Chondrocyte (in vitro differentiated cells): ENCODE data around the gene RAB7B. TPM values are rescaled to one million over a fixed set of nuclear protein-coding genes. Genes with fewer than 3 reads are reported as not detected.

ENCODE experiments used
- DNase-seq: peaks from one replicate; pipeline ENCODE4 v3.0.0; 2021; ENCODE audit warnings: mixed read lengths, low spot score
- H3K27ac Mint-ChIP-seq: one replicate; pipeline ENCODE4 v1.8.0; 2021; ENCODE audit warnings: mild to moderate bottlenecking, moderate library complexity, mixed read lengths; ENCODE audit not compliant: unreplicated experiment
- H3K27me3 Mint-ChIP-seq: 2 replicates; pipeline ENCODE4 v1.8.0; 2021; ENCODE audit warnings: low read depth, mixed read lengths
- H3K36me3 Mint-ChIP-seq: 2 replicates; pipeline ENCODE4 v1.8.0; 2021; ENCODE audit warnings: low read depth, mixed read lengths
- H3K4me1 Mint-ChIP-seq: 2 replicates; pipeline ENCODE4 v1.8.0; 2021; ENCODE audit warnings: low read depth, mild to moderate bottlenecking, mixed read lengths
- H3K4me3 Mint-ChIP-seq: one replicate; pipeline ENCODE4 v1.8.0; 2021; ENCODE audit warnings: mild to moderate bottlenecking, moderate library complexity, mixed read lengths; ENCODE audit not compliant: unreplicated experiment
- H3K9me3 Mint-ChIP-seq: 2 replicates; pipeline ENCODE4 v1.8.0; 2021; ENCODE audit warnings: low read depth, mixed read lengths
- total RNA-seq: library from RNA; stranded (reverse); gene quantifications from 3 replicates; pipeline ENCODE4 v1.2.1, GENCODE V29; 2021
- TF ChIP-seq, protein P1 (sequence below): fragments of 200-600 bp; sonication (generic); IDR thresholded peaks from 2 replicates; pipeline ENCODE4 v1.5.0; 2021; ENCODE audit warnings: antibody characterized with exemption, mild to moderate bottlenecking, moderate library complexity

RAB7B gene
- total RNA-seq, 1 donor from 2014 or later, result 4.5 TPM

DNA sequence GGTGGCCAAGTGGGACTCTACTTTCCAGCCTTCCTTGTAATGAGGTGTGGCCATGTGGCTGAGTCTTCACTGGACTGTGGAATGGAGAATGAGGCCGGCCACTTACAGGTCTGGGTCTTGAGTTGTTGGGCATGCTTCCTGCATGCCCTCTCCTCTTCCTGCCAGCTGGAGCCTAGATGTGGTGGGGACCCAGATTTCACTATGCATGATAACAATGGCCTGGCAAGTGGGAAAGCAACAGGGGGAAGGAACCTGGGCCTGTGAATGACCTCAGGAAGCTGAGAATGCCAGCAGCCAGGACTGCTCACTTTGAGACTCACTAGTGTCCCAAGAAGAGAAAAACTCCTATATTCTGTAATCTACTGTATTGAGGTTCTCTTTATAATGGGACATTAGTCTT is 51.4 kb downstream of the RAB7B start:
- Mint-ChIP-seq H3K36me3 (no peaks in the 10 kb centered on the region), H3K27me3 (peaks cover 28% of the 10 kb centered on the region), H3K27ac (no peak overlapping the region), H3K4me3 (no peak overlapping the region), H3K4me1 (no peaks in the 10 kb centered on the region), H3K9me3 (no peaks in the 10 kb centered on the region)
- TF ChIP-seq, protein P1, sequence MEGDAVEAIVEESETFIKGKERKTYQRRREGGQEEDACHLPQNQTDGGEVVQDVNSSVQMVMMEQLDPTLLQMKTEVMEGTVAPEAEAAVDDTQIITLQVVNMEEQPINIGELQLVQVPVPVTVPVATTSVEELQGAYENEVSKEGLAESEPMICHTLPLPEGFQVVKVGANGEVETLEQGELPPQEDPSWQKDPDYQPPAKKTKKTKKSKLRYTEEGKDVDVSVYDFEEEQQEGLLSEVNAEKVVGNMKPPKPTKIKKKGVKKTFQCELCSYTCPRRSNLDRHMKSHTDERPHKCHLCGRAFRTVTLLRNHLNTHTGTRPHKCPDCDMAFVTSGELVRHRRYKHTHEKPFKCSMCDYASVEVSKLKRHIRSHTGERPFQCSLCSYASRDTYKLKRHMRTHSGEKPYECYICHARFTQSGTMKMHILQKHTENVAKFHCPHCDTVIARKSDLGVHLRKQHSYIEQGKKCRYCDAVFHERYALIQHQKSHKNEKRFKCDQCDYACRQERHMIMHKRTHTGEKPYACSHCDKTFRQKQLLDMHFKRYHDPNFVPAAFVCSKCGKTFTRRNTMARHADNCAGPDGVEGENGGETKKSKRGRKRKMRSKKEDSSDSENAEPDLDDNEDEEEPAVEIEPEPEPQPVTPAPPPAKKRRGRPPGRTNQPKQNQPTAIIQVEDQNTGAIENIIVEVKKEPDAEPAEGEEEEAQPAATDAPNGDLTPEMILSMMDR, result no peak
- DNase-seq, result no peak

DNA sequence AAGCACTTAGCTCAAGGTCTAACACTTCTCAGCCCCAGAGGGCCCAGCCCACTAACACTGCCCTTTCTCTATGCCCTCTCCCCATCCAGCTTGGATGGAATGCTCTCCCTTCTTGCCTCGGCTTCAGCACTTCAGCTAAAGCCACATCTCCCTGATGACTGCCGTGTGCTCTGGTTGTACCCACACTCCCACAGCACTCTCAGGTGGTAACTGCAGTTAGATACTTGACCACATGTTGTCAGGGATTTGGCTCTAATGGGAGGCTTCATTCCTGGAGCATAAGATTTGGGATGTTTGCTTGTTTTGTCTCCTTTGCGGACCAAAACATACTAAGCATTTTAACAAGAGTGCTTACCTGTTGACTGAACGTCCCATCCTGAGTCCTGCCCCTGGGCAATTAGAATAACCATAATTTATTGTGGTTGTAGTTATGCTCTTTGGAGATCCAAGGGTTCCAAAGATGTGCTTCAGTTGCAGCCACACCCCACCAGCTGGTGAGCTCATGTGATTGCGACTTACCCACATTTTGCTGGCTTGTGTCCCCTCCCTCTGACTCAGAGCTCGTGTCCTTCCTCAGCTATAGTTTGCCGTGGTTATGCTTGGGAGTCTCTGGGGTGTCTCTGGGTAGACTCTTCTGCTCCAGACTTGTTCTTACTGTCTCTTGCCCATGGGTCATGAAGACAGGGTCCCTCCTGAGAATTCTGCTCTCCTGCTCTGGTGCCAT is 52.2 kb downstream of the RAB7B start:
- no peaks in the 10 kb centered on the region for H3K36me3 Mint-ChIP-seq
- TF ChIP-seq, protein P1, result no peak
- no peaks in the 10 kb centered on the region for H3K9me3 Mint-ChIP-seq
- H3K4me3 Mint-ChIP-seq, result no peak overlapping the region
- H3K4me1 Mint-ChIP-seq, result no peaks in the 10 kb centered on the region
- no peak for DNase-seq
- H3K27ac Mint-ChIP-seq, result no peak overlapping the region
- peaks cover 31% of the 10 kb centered on the region for H3K27me3 Mint-ChIP-seq

DNA sequence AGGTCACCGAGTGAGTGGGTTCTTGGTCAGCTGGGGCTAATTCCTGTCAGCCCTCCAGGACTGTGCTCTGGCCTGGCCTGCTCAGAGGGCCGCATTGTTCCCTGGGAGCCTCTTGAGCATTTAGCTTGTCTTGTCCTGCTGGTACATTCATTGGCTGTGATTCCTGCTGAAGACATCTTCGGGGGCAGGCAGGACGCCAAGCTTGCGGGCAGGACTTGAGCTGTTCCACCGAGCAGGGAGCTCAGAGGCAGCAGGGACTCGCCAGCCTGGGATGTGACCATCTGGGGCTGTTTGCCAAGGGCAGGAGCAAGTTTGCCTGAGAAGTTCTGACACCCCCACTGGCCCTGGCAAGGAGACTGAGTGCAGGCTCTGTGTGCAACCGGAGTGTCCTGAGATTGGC is 52.9 kb downstream of the RAB7B start:
- Mint-ChIP-seq H3K4me1 (no peaks in the 10 kb centered on the region), H3K27me3 (peaks cover 34% of the 10 kb centered on the region), H3K36me3 (no peaks in the 10 kb centered on the region), H3K4me3 (no peak overlapping the region), H3K27ac (no peak overlapping the region), H3K9me3 (no peaks in the 10 kb centered on the region)
- no peak for DNase-seq
- TF ChIP-seq, protein P1, result no peak

DNA sequence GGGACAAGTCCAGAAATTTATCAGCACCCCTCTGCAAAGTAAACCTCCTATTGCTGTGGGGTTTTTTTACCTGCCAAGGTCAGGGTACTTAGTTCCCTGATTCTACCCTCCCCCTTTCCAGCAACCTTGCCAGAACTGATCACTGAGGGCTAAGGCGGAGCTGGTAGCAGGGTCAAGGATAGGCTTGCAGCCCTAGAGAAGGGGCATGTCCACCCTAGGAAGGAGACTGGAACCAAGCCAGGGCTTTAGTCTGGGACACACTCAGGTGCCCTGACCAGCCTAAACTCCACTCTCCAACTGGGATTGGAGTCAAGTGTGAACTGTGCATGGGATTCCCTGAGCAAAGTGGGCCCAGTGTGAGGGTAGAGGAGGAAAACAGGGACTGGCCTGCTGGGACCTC is 53.4 kb downstream of the RAB7B start:
- DNase-seq, result no peak
- H3K27ac Mint-ChIP-seq, result no peak overlapping the region
- no peaks in the 10 kb centered on the region for H3K4me1 Mint-ChIP-seq
- H3K9me3 Mint-ChIP-seq, result no peaks in the 10 kb centered on the region
- TF ChIP-seq, protein P1, result no peak
- H3K27me3 Mint-ChIP-seq, result peaks cover 34% of the 10 kb centered on the region
- no peak overlapping the region for H3K4me3 Mint-ChIP-seq
- H3K36me3 Mint-ChIP-seq, result no peaks in the 10 kb centered on the region

DNA sequence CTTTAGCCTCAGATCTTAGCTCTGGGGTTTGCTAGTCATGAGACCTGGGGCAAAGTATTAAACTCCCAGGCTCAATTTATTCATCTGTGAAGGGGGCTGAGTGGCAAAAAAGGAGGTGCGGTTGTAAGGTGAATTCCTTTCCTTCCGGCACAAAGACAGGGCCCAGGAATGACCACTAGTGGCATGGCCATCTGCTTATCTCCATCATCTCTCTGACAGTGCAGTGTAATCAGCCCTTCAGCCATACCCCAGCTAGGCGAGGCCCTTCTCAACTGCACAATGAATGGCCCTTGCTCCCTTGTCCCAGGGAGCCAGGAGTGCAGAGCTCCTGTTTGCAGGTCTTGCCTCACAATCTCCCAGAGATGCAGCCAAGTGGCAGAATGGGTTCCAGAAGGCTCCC is 54.3 kb downstream of the RAB7B start:
- Mint-ChIP-seq H3K27me3 (peaks cover 35% of the 10 kb centered on the region), H3K36me3 (no peaks in the 10 kb centered on the region), H3K27ac (no peak overlapping the region), H3K4me3 (no peak overlapping the region), H3K4me1 (no peaks in the 10 kb centered on the region), H3K9me3 (no peaks in the 10 kb centered on the region)
- DNase-seq, result no peak
- TF ChIP-seq, protein P1, result no peak
